ENCODE results near the gene DMBX1. TPM values are rescaled to one million over a fixed set of nuclear protein-coding genes. Genes with fewer than 3 reads are reported as not detected.

The DMBX1 gene
- total RNA-seq, 4 donors from 2014 or later, result not detected

DNA sequence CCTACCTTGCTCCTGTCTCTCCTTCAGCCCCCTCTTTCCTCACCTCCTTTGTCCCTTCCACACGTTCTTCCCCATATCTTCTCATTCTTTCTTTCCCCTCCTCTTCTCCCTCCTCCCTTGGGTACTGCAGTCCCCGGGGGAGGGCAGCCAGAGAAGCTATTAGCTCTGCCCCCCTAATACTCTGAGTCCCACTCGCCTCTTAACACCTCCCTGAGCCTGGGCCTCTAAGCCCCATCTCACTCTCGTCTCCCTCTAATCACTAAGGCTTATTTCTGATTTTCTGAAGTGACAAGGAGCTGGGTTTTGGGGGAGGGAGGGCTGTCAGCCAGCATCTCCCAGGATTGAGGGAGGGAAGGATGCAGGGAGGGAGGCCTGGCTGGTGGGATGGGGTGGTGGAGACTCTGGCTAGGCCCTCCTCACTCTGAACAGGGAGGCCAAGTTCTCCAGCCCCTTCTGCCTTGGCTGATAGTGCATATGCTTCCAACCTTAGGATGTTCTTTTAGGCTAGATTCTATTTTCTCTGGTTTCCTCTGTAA is 25.6 kb upstream of the DMBX1 start:
- TF ChIP-seq EP300 (IDR thresholded peaks at IDR 0.05; ENCODE audit: low read depth) (no peak), POLR2AphosphoS5 (IDR thresholded peaks at IDR 0.05) (no peak), POLR2A (IDR thresholded peaks at IDR 0.05) (no peak)
- TF ChIP-seq, protein P1, sequence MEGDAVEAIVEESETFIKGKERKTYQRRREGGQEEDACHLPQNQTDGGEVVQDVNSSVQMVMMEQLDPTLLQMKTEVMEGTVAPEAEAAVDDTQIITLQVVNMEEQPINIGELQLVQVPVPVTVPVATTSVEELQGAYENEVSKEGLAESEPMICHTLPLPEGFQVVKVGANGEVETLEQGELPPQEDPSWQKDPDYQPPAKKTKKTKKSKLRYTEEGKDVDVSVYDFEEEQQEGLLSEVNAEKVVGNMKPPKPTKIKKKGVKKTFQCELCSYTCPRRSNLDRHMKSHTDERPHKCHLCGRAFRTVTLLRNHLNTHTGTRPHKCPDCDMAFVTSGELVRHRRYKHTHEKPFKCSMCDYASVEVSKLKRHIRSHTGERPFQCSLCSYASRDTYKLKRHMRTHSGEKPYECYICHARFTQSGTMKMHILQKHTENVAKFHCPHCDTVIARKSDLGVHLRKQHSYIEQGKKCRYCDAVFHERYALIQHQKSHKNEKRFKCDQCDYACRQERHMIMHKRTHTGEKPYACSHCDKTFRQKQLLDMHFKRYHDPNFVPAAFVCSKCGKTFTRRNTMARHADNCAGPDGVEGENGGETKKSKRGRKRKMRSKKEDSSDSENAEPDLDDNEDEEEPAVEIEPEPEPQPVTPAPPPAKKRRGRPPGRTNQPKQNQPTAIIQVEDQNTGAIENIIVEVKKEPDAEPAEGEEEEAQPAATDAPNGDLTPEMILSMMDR (IDR thresholded peaks at IDR 0.05), result no peak
- intact Hi-C loops (cut with DNase I; ENCODE audit: low total_unique reads), result no loop called here

DNA sequence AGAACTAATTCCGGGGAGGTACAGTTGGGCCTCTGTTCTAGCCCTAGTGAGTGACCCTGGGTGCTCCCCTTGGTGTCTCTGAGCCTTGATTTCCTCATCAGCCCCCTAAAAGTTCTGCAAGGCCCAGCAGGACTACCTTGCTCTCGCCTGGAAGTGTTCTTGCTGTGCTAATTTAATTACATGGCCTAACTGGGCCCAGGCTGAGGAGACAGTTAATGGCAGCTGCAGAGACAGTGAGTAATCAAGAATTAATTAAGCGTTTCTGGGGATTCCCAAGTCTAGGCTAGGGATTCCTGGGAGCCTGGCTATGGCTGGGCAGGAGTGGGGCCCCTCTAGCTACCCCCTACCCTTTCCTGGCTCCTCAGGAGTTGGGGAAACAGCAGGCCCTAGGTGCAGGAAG is 24.7 kb upstream of the DMBX1 start:
- TF ChIP-seq, protein P1 (IDR thresholded peaks at IDR 0.05), result no peak
- TF ChIP-seq POLR2A (IDR thresholded peaks at IDR 0.05) (no peak), EP300 (IDR thresholded peaks at IDR 0.05; ENCODE audit: low read depth) (no peak), POLR2AphosphoS5 (IDR thresholded peaks at IDR 0.05) (no peak)
- peaks cover 53% of the 10 kb centered on the region for H3K27me3 ChIP-seq
- H3K4me3 ChIP-seq, result no peak overlapping the region
- 72 to 100% methylated on average over 1 to 3 of the region's 3 CpGs for WGBS, 2 donors (ENCODE audit: low coverage in 1 of 2)
- in situ Hi-C loops (cut with MboI; ENCODE audit: low pct_ligation_motif_present in 1 of 4, low pct_unique_long_range_greater_than_20kb in 1 of 4, low sequenced_read_pairs in 3 of 4) (loop anchor here in 2 of 4 donors (25.0 kb wide), 1 partner anchor 272 kb away; no protein-coding TSS in a partner anchor), intact Hi-C loops (cut with DNase I; ENCODE audit: low total_unique reads) (no loop called here)
- H3K27ac ChIP-seq, result no peak overlapping the region
- DNase-seq, result no peak
- no peaks in the 10 kb centered on the region for H3K9me3 ChIP-seq
- H3K4me1 ChIP-seq, result peaks cover 5 to 11% (median 9%) of the 10 kb centered on the region in 4 donors
- H3K36me3 ChIP-seq, result no peaks in the 10 kb centered on the region

More for the DNA sequence above, 25.6 kb upstream of the DMBX1 start:
- Histone ChIP-seq H3K9me3 (no peaks in the 10 kb centered on the region), H3K4me3 (no peak overlapping the region), H3K27me3 (peaks cover 46% of the 10 kb centered on the region), H3K27ac (no peak overlapping the region), H3K4me1 (peaks cover 5 to 11% (median 9%) of the 10 kb centered on the region in 4 donors), H3K36me3 (no peaks in the 10 kb centered on the region)
- in situ Hi-C loops (cut with MboI; ENCODE audit: low pct_ligation_motif_present in 1 of 4, low pct_unique_long_range_greater_than_20kb in 1 of 4, low sequenced_read_pairs in 3 of 4), result loop anchor here in 2 of 4 donors (25.0 kb wide), 1 partner anchor 273 kb away; no protein-coding TSS in a partner anchor
- DNase-seq, result no peak
- WGBS, 2 donors (ENCODE audit: low coverage in 1 of 2), result 45 to 68% methylated on average over 2 to 4 of the region's 4 CpGs

DNA sequence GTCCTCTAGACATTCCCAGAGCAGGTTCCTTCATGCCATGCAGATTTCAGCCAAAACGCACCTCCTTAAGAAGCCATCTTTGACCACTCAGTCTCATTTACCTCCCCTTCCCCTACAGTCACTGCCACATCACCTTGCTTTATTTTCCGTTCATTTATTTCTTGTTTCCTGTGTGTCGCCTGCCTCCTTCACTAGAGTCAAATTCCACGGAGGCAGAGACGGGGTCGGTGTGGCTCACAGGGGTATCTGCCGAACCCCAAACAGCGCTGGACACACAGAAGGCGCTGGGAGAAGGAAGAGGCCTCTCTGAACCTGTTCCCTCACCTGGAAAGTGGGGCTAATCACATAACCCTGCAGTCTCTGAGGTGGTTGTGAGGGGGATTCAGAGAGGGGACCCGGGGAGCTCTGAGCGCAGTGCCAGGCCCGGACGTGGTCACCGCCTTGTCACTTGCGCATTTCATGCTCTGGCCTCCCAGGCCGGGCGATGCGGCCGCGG is 23.6 kb upstream of the DMBX1 start:
- no peaks in the 10 kb centered on the region for H3K36me3 ChIP-seq
- no peak for TF ChIP-seq EP300 (IDR thresholded peaks at IDR 0.05; ENCODE audit: low read depth)
- TF ChIP-seq POLR2A (IDR thresholded peaks at IDR 0.05), result no peak
- TF ChIP-seq, protein P1 (IDR thresholded peaks at IDR 0.05), result no peak
- TF ChIP-seq POLR2AphosphoS5 (IDR thresholded peaks at IDR 0.05), result no peak
- intact Hi-C loops (cut with DNase I; ENCODE audit: low total_unique reads) (no loop called here), in situ Hi-C loops (cut with MboI; ENCODE audit: low pct_ligation_motif_present in 1 of 4, low pct_unique_long_range_greater_than_20kb in 1 of 4, low sequenced_read_pairs in 3 of 4) (loop anchor here in 2 of 4 donors (25.0 kb wide), 1 partner anchor 271 kb away; no protein-coding TSS in a partner anchor)
- H3K4me3 ChIP-seq, result peak overlapping the region in 3 of 4 donors; percentile 39 to 67 (median 48)
- WGBS, 2 donors (ENCODE audit: low coverage in 1 of 2), result 35 to 84% methylated on average over 3 to 20 of the region's 20 CpGs
- DNase-seq, result no peak
- H3K27me3 ChIP-seq, result peaks cover 50% of the 10 kb centered on the region
- H3K27ac ChIP-seq, result no peak overlapping the region
- peaks cover 5 to 11% (median 9%) of the 10 kb centered on the region in 4 donors for H3K4me1 ChIP-seq
- no peaks in the 10 kb centered on the region for H3K9me3 ChIP-seq

DNA sequence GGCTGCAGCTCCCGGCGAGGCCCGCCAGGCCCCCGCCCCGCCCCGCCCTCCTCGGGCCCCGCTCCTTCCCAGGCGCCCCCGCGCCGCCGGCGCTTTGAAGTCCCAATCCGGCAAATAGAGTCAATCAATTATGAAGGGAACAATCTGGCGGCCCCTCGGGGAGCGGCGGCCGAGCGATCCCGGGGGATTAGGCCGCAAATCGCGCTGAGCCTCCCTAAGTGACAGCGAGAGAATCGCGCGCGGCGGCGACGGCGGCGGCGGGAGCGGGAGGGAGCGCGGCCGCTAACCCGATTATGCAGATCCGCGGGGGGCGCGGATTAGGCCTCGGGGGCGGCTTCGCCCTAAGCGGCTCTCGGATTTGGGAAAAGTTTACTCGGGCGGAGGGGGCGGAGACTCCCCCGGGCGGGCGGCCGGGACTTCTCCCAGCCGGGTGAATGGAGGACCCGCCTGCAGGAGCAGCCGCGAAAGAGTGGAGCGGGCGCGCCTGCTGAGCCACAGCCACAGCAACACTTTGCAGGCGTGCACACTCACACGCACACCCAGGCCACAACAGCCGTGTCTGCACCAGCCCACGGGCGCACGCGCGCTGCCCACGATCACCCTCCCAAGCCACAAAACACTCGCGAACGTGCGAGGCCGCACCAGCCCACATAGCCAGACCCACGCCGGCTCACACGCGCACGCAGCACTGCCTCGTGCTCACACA is 23.0 kb upstream of the DMBX1 start:
- Histone ChIP-seq H3K27ac (no peak overlapping the region), H3K27me3 (peaks cover 49% of the 10 kb centered on the region), H3K4me3 (peak overlapping the region; percentile 39 to 67 (median 54)), H3K36me3 (no peaks in the 10 kb centered on the region), H3K4me1 (peaks cover 5 to 11% (median 9%) of the 10 kb centered on the region in 4 donors), H3K9me3 (no peaks in the 10 kb centered on the region)
- intact Hi-C loops (cut with DNase I; ENCODE audit: low total_unique reads) (no loop called here), in situ Hi-C loops (cut with MboI; ENCODE audit: low pct_ligation_motif_present in 1 of 4, low pct_unique_long_range_greater_than_20kb in 1 of 4, low sequenced_read_pairs in 3 of 4) (loop anchor here in 2 of 4 donors (25.0 kb wide), 1 partner anchor 271 kb away; no protein-coding TSS in a partner anchor)
- no peak for DNase-seq
- WGBS, 2 donors (ENCODE audit: low coverage in 1 of 2), result 9% methylated on average over 28 of the region's 84 CpGs; no CpG with 5 or more reads in 1 of the 2 donors
- TF ChIP-seq EP300 (IDR thresholded peaks at IDR 0.05; ENCODE audit: low read depth) (no peak), POLR2A (IDR thresholded peaks at IDR 0.05) (no peak)
- TF ChIP-seq, protein P1 (IDR thresholded peaks at IDR 0.05), result no peak
